PC-3 (cell line): ENCODE data around the gene MEGF6. TPM values are rescaled to one million over a fixed set of nuclear protein-coding genes. Genes with fewer than 3 reads are reported as not detected.
A peak's percentile ranks its signal among the peaks of the same experiment; 100 is the strongest.

ENCODE experiments used
- ATAC-seq: fragments of 200-7000 bp; cut with Tn5 transposase; 2 replicates; pipeline ENCODE4 v1.9.1; 2020; ENCODE audit warnings: mild to moderate bottlenecking, moderate library complexity
- BruUV-seq: library from RNA; stranded (reverse); fragments of 400-500 nt; replicated peaks from 2 replicates; lab custom pipeline; 2021; lab: Mats Ljungman, UMichigan
- CTCF ChIA-PET: fragments of 300-600 bp; sonication (Branson Sonifier 250); formaldehyde crosslinking; loops from one replicate; lab custom pipeline; 2022; ENCODE audit warnings: antibody characterized with exemption; lab: Charles Lee
- POLR2A ChIA-PET: fragments of 300-600 bp; sonication (Branson Sonifier 250); formaldehyde crosslinking; loops from one replicate; lab custom pipeline; 2022; ENCODE audit warnings: antibody characterized with exemption; ENCODE audit not compliant: unreplicated experiment; lab: Charles Lee
- DNase-seq: peaks from one replicate; pipeline ENCODE4 v3.0.0-alpha.2; 2015
- H2AFZ ChIP-seq: fragments of 300-600 bp; sonication (generic); 2 replicates; pipeline ENCODE4 v1.6.0; 2016; ENCODE audit warnings: antibody characterized with exemption, low read length
- H3F3A ChIP-seq: fragments of 300-600 bp; sonication (generic); one replicate; pipeline ENCODE4 v1.6.0; 2017; ENCODE audit warnings: antibody characterized with exemption, low read length, control low read depth, mild to moderate bottlenecking; ENCODE audit not compliant: unreplicated experiment
- H3K27ac ChIP-seq: fragments of 300-600 bp; sonication (generic); 2 replicates; pipeline ENCODE4 v1.5.1; 2016; ENCODE audit warnings: mild to moderate bottlenecking, low read length
- H3K27me3 ChIP-seq: fragments of 300-600 bp; sonication (generic); 2 replicates; pipeline ENCODE4 v1.6.1; 2016; ENCODE audit warnings: low read length, mixed read lengths
- H3K36me3 ChIP-seq: fragments of 300-600 bp; sonication (generic); 2 replicates; pipeline ENCODE4 v1.6.1; 2016; ENCODE audit warnings: low read depth, mixed run types, low read length, mixed read lengths
- H3K4me1 ChIP-seq: fragments of 300-600 bp; sonication (generic); 2 replicates; pipeline ENCODE4 v1.5.1; 2016; ENCODE audit warnings: low read length; ENCODE audit not compliant: insufficient read depth
- H3K4me2 ChIP-seq: fragments of 300-600 bp; sonication (generic); 2 replicates; pipeline ENCODE4 v1.6.0; 2016; ENCODE audit warnings: low read length
- H3K4me3 ChIP-seq: fragments of 300-600 bp; sonication (generic); 2 replicates; pipeline ENCODE4 v1.5.1; 2016; ENCODE audit warnings: mild to moderate bottlenecking, low read length, mixed read lengths
- H3K79me2 ChIP-seq: fragments of 300-600 bp; sonication (generic); 2 replicates; pipeline ENCODE4 v1.6.1; 2017; ENCODE audit warnings: low read length, mixed read lengths
- H3K9ac ChIP-seq: fragments of 300-600 bp; sonication (generic); 2 replicates; pipeline ENCODE4 v1.6.0; 2016; ENCODE audit warnings: mild to moderate bottlenecking, low read length
- H3K9me2 ChIP-seq: fragments of 300-600 bp; sonication (generic); replicated peaks from 2 replicates; pipeline ENCODE4 v1.6.1; 2016; ENCODE audit warnings: mixed run types, low read length, mixed read lengths
- H3K9me3 ChIP-seq: fragments of 300-600 bp; sonication (generic); 2 replicates; pipeline ENCODE4 v1.6.1; 2016; ENCODE audit warnings: low read length, mixed read lengths
- H4K20me1 ChIP-seq: fragments of 300-600 bp; sonication (generic); 2 replicates; pipeline ENCODE4 v1.6.1; 2016; ENCODE audit warnings: low read length, mixed read lengths
- CTCF ChIP-seq: fragments of 300-600 bp; sonication (generic); conservative IDR thresholded peaks from 2 replicates; pipeline ENCODE4 v1.5.1; 2017; ENCODE audit warnings: antibody characterized with exemption, low read depth, mild to moderate bottlenecking, low read length
- EZH2 ChIP-seq: fragments of 300-600 bp; sonication (generic); IDR thresholded peaks from one replicate; pipeline ENCODE4 v1.6.1; 2017; ENCODE audit warnings: antibody characterized with exemption, mild to moderate bottlenecking, low read length; ENCODE audit not compliant: unreplicated experiment
- EZH2phosphoT487 ChIP-seq: fragments of 300-600 bp; sonication (generic); IDR thresholded peaks from 2 replicates; pipeline ENCODE4 v1.6.1; 2018; ENCODE audit warnings: mild to moderate bottlenecking, antibody characterized with exemption, low read length, borderline replicate concordance
- intact Hi-C: fragments of 100-400 bp; cut with micrococcal nuclease; formaldehyde crosslinking; loops from 2 replicates; pipeline ENCODE4 v1.9.0; 2023
- total RNA-seq: library from RNA; depleted of rRNA; stranded (reverse); fragments of >200 nt; gene quantifications from 2 replicates; pipeline ENCODE4 v1.2.3, GENCODE V29; 2014

The MEGF6 gene
- total RNA-seq, 1 experiment from 2014 or later, result 32.5 TPM

- TF ChIP-seq EZH2 (no peak), EZH2phosphoT487 (no peak), CTCF (no peak)
- ChIA-PET CTCF (interaction anchor here (2.1 kb wide), 1 partner anchor 18 kb away, joined by 15 read pairs; no protein-coding TSS in a partner anchor), POLR2A (no interaction called here)
- no peaks in the 10 kb centered on the region for H4K20me1 ChIP-seq
- H3F3A ChIP-seq, result no peaks in the 10 kb centered on the region
- H3K36me3 ChIP-seq, result no peaks in the 10 kb centered on the region; the same call in 1 of the 2 replicates
- no peak overlapping the region for H3K27ac ChIP-seq
- no TSS peak for BruUV-seq
- no peaks in the 10 kb centered on the region for H3K9me3 ChIP-seq
- no peak overlapping the region for H2AFZ ChIP-seq
- H3K4me2 ChIP-seq, result no peak overlapping the region
- no peaks in the 10 kb centered on the region for H3K9me2 ChIP-seq
- ATAC-seq, result peak; percentile 3; the same call in 1 of the 2 replicates
- no peak overlapping the region for H3K4me3 ChIP-seq
- no peak overlapping the region for H3K9ac ChIP-seq
- no peak for DNase-seq
- intact Hi-C loops, result no loop called here
- no peaks in the 10 kb centered on the region for H3K27me3 ChIP-seq
- H3K4me1 ChIP-seq, result no peaks in the 10 kb centered on the region; the same call in 1 of the 2 replicates
- H3K79me2 ChIP-seq, result no peaks in the 10 kb centered on the region
Measured at GRCh38 chr1:3470650-3471355, 140.5 kb downstream of the MEGF6 start.

- H3K79me2 ChIP-seq, result no peaks in the 10 kb centered on the region
- no peak overlapping the region for H3K4me2 ChIP-seq
- H3K27ac ChIP-seq, result no peak overlapping the region
- H3K36me3 ChIP-seq, result no peaks in the 10 kb centered on the region; the same call in 1 of the 2 replicates
- H2AFZ ChIP-seq, result no peak overlapping the region
- no peaks in the 10 kb centered on the region; the same call in 1 of the 2 replicates for H3K4me1 ChIP-seq
- no TSS peak for BruUV-seq
- ChIA-PET CTCF (no interaction called here), POLR2A (no interaction called here)
- no peak for TF ChIP-seq CTCF
- TF ChIP-seq EZH2, result no peak
- no peak for TF ChIP-seq EZH2phosphoT487
- no peaks in the 10 kb centered on the region for H3F3A ChIP-seq
- no peak overlapping the region for H3K4me3 ChIP-seq
- no peak for DNase-seq
- no peak overlapping the region for H3K9ac ChIP-seq
- H4K20me1 ChIP-seq, result no peaks in the 10 kb centered on the region
- no peaks in the 10 kb centered on the region for H3K9me2 ChIP-seq
- intact Hi-C loops, result no loop called here
- no peak for ATAC-seq
- H3K9me3 ChIP-seq, result no peaks in the 10 kb centered on the region
- H3K27me3 ChIP-seq, result no peaks in the 10 kb centered on the region
Measured at GRCh38 chr1:3469849-3470649, 141.3 kb downstream of the MEGF6 start.
